Measurements from ENCODE around the gene PDE9A. TPM values are rescaled to one million over a fixed set of nuclear protein-coding genes. Genes with fewer than 3 reads are reported as not detected.

The PDE9A gene
- total and polyA plus RNA-seq, 2 donors (not counting 1 experiment from before 2014, with no cell fraction given) = 0.34 to 5.8 TPM

DNA sequence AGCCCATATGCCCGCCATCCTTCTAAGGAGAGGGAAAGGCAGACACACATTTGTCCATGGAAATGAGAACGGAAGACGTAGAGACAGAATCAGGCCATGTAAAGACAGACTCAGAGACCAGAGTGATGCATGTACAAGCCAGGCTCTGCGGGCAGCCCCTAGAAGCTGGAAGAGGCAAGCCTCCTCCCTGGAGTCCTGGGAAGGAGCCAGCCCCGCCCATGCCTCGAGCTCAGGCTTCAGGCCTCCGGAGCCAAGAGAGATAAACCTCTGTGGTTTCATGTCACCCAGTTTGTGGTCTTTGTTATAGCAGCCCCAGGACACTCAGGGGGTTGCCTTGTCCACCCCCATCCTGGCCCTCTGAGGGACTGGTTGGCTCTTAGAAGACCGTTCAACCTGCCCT lies 11.6 kb downstream of the PDE9A start:
- no peak overlapping the region for H3K4me3 Mint-ChIP-seq
- CTCF ChIA-PET = no interaction called here
- WGBS (ENCODE audit: insufficient coverage) = 84% methylated on average over 7 of the region's 8 CpGs

GRCh38 chr21:42665484-42665883 lies 12.1 kb downstream of the PDE9A start:
- ChIA-PET CTCF (no interaction called here), POLR2A (no interaction called here)
- Histone ChIP-seq H3K36me3 (replicated peaks in 1 of 2; ENCODE audit: control extremely low read depth in 1 of 2, control insufficient read depth in 1 of 2, extremely low read depth in 1 of 2, insufficient read depth in 2 of 2, low read length in 1 of 2) (no peaks in the 10 kb centered on the region), H3K79me2 (ENCODE audit: control insufficient read depth, insufficient read depth, low read length) (no peaks in the 10 kb centered on the region), H3K4me2 (replicated peaks; ENCODE audit: low read depth, low read length, poor library complexity, severe bottlenecking) (no peak overlapping the region), H3K4me3 (ENCODE audit: control extremely low read depth in 1 of 5, extremely low read depth in 1 of 5, insufficient read depth in 1 of 5, low read depth in 2 of 5, low read length in 4 of 5) (no peak overlapping the region), H4K20me1 (ENCODE audit: control insufficient read depth, insufficient read depth, low read length, poor library complexity, severe bottlenecking) (no peaks in the 10 kb centered on the region), H3K27ac (ENCODE audit: low read length in 2 of 2) (no peak overlapping the region), H3K4me1 (ENCODE audit: control insufficient read depth in 2 of 2, insufficient read depth in 2 of 2, low read length in 2 of 2) (peaks cover 0 to 10% of the 10 kb centered on the region in 2 donors), H3K9ac (ENCODE audit: low read length) (no peak overlapping the region), H2AFZ (ENCODE audit: insufficient read depth, low read depth, low read length, poor library complexity, severe bottlenecking) (no peak overlapping the region), H3K9me3 (ENCODE audit: control extremely low read depth in 1 of 3, control insufficient read depth in 2 of 3, insufficient read depth in 1 of 3, low read length in 2 of 3) (peaks cover 0 to 18% (median 0%) of the 10 kb centered on the region in 3 donors), H3K27me3 (replicated peaks in 1 of 4; ENCODE audit: control extremely low read depth in 1 of 4, control insufficient read depth in 3 of 4, insufficient read depth in 4 of 4, low read length in 3 of 4) (no peaks in the 10 kb centered on the region)
- H3K9me3 Mint-ChIP-seq (ENCODE audit: insufficient read depth) = no peaks in the 10 kb centered on the region
- peaks cover 11% of the 10 kb centered on the region for H3K4me1 Mint-ChIP-seq
- WGBS (ENCODE audit: insufficient coverage) = 94% methylated on average over 12 of the region's 13 CpGs
- no peak overlapping the region for H3K27ac Mint-ChIP-seq
- H3K4me3 Mint-ChIP-seq = no peak overlapping the region
- no peak for TF ChIP-seq CTCF (IDR thresholded peaks at IDR 0.05)
- no peak for TF ChIP-seq EZH2 (IDR thresholded peaks at IDR 0.05; ENCODE audit: borderline replicate concordance, insufficient read depth, low read depth, low read length, poor library complexity, severe bottlenecking)
- intact Hi-C loops (cut with micrococcal nuclease) = no loop called here
- ATAC-seq (ENCODE audit: low read depth) (no peak), DNase-seq (no peak)
- peaks cover 7% of the 10 kb centered on the region for H3K27me3 Mint-ChIP-seq

More for the DNA sequence above, 11.6 kb downstream of the PDE9A start:
- peaks cover 0 to 18% (median 0%) of the 10 kb centered on the region in 3 donors for H3K9me3 ChIP-seq (ENCODE audit: control extremely low read depth in 1 of 3, control insufficient read depth in 2 of 3, insufficient read depth in 1 of 3, low read length in 2 of 3)
- no peak overlapping the region for H3K4me2 ChIP-seq (replicated peaks; ENCODE audit: low read depth, low read length, poor library complexity, severe bottlenecking)
- no peaks in the 10 kb centered on the region for H4K20me1 ChIP-seq (ENCODE audit: control insufficient read depth, insufficient read depth, low read length, poor library complexity, severe bottlenecking)
- peaks cover 0 to 2% (median 0%) of the 10 kb centered on the region in 4 experiments for H3K27me3 ChIP-seq (replicated peaks in 1 of 4; ENCODE audit: control extremely low read depth in 1 of 4, control insufficient read depth in 3 of 4, insufficient read depth in 4 of 4, low read length in 3 of 4)
- H3K9ac ChIP-seq (ENCODE audit: low read length) = no peak overlapping the region
- peaks cover 3 to 11% of the 10 kb centered on the region in 2 donors for H3K4me1 ChIP-seq (ENCODE audit: control insufficient read depth in 2 of 2, insufficient read depth in 2 of 2, low read length in 2 of 2)
- Mint-ChIP-seq H3K27ac (no peak overlapping the region), H3K9me3 (ENCODE audit: insufficient read depth) (no peaks in the 10 kb centered on the region), H3K4me1 (peaks cover 13% of the 10 kb centered on the region), H3K27me3 (peaks cover 7% of the 10 kb centered on the region)
- no peak overlapping the region for H3K4me3 ChIP-seq (ENCODE audit: control extremely low read depth in 1 of 5, extremely low read depth in 1 of 5, insufficient read depth in 1 of 5, low read depth in 2 of 5, low read length in 4 of 5)
- no peak for ATAC-seq (ENCODE audit: low read depth)
- POLR2A ChIA-PET = no interaction called here
- H3K79me2 ChIP-seq (ENCODE audit: control insufficient read depth, insufficient read depth, low read length) = no peaks in the 10 kb centered on the region
- H2AFZ ChIP-seq (ENCODE audit: insufficient read depth, low read depth, low read length, poor library complexity, severe bottlenecking) = no peak overlapping the region
- intact Hi-C loops (cut with micrococcal nuclease) = no loop called here
- TF ChIP-seq CTCF (IDR thresholded peaks at IDR 0.05) (no peak), EZH2 (IDR thresholded peaks at IDR 0.05; ENCODE audit: borderline replicate concordance, insufficient read depth, low read depth, low read length, poor library complexity, severe bottlenecking) (no peak)
- no peak for DNase-seq
- H3K27ac ChIP-seq (ENCODE audit: low read length in 2 of 2) = no peak overlapping the region
- H3K36me3 ChIP-seq (replicated peaks in 1 of 2; ENCODE audit: control extremely low read depth in 1 of 2, control insufficient read depth in 1 of 2, extremely low read depth in 1 of 2, insufficient read depth in 2 of 2, low read length in 1 of 2) = no peaks in the 10 kb centered on the region
